OCI-LY1 (cell line): ENCODE results near the gene FBXO46.

Experiments
- CTCF ChIP-seq: fragments of 200-600 bp; sonication (generic), shearing (Covaris generic); IDR thresholded peaks from 2 replicates; pipeline ENCODE4 v1.5.1; 2017; ENCODE audit warnings: mild to moderate bottlenecking, antibody characterized with exemption, low read length, moderate library complexity, mixed read lengths
- EZH2 ChIP-seq: fragments of 200-600 bp; sonication (generic), shearing (Covaris generic); IDR thresholded peaks from 2 replicates; pipeline ENCODE4 v1.8.0; 2017; ENCODE audit warnings: borderline replicate concordance, mixed run types, mild to moderate bottlenecking, antibody characterized with exemption, low read length, moderate library complexity, mixed read lengths

- TF ChIP-seq EZH2 (no peak), CTCF (peak; percentile 82)
Observed at GRCh38 chr19:45681391-45682015, 49.2 kb downstream of the FBXO46 start.
